NOMO-1 treated with dmso at 0.1 percent for 144 hours (cell line): ENCODE data around the gene ADGRL3.

Experiments used
- DNase-seq: peaks from one replicate; lab custom pipeline; 2025; ENCODE audit not compliant: unreplicated experiment; lab: John Stamatoyannopoulos, UW

ADGRL3 gene

DNA sequence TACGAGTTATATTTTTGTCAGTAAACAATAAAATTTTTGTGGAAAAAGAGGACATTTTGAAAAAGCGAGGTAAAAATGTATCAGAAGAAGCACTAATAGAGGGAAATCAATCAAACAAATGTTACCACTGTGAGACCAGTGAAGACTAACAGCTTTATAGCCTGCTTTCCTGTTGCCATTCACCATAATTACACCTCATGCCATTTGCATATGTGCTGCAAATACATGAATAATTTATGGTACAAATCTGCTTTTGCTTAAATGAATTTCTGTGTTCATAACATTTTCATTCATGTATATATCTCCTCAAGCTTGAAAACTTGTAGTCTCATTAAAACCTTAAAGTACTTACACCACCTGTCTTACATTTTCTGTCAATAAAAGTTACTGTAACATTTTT is 830.8 kb downstream of the ADGRL3 start:
- DNase-seq: no peak

DNA sequence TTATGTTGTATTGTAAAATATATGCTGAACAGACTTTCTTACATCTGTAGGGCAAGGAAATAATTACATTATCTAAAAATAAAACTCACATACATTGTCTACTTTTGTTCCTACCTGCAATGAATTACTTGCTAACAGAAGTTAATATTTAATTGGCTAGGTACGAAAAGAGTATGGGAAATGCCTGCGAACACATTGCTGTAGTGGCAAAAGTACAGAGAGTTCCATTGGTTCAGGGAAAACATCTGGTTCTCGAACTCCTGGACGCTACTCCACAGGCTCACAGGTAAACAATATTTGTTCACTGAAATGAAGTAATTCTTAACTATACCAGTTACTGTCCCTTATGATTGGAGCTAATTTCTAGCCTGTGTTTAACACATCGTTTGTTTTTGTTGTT is 837.4 kb downstream of the ADGRL3 start:
- no peak for DNase-seq

DNA sequence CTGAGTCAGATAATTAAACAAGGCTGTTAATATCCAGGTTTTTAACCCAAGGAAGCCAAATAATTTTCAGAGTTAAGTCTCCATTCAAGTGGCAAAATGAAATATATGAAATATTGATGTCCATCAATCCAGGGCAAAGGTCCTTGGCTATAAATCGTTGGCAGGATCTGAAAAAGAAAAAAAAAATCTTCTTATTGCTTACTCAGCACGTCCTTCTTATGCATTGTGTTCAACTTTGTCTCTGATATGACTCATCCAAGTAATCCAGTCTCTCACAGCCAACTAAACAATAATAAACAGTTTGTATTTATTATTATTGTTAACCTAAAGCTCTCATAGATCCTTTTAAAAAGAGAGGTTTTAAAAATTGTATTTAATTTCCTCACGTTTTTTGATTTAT is 851.2 kb downstream of the ADGRL3 start:
- no peak for DNase-seq

DNA sequence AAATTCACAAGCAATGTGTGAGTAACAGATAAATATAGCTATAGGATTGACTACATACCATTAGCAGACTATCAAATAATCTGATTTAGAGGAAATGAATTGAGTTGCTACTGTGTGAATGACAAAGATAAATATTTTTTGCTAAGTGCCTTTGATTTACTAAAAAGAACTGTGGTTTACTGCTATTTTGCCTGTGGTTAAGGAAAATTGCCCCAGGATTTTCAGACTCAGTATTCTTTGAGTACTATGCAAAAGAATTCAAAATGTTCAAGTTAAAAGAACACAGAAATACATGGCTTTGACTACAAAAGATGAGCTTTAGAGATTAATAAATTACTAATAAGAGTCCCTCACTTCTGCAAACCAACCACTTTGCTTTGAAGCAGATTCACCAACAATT is 853.8 kb downstream of the ADGRL3 start:
- no peak for DNase-seq

DNA sequence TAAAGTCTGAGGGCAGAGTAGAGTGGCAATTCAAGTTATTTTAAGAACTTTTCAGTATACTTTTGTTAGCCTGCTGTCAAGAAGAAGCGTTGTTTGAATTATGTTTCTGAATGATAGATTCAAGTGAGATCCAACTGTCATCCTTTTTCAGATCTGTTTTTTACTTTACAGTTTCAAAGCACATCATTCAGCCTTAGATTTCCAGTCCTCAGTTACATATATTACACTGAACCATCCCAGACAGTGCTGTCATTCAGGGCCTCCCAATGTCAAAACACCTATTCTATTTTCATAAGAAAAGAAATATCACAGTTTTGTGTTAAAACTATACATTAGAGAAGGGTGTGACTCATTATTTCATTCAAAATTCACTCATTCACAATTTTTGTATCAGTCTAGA is 856.9 kb downstream of the ADGRL3 start:
- DNase-seq: no peak

DNA sequence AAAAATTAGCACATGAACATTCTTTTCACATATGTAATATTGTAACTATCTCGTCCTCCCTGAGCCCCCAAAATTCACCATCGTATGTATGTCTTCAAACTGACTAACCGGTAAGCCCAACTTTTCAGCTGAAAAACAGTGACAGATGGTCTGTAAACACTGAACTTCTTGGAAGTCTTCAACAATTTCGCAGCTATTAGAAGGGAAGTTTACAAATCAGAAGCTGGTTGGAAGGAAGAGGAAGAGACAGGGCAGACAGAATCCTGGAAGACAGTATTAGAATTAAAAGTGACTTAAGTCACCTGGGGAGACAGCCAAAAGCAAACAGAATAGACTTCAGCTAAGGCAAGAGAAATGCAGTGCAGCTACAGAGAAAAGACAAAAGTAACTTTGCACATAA is 858.4 kb downstream of the ADGRL3 start:
- DNase-seq: no peak

DNA sequence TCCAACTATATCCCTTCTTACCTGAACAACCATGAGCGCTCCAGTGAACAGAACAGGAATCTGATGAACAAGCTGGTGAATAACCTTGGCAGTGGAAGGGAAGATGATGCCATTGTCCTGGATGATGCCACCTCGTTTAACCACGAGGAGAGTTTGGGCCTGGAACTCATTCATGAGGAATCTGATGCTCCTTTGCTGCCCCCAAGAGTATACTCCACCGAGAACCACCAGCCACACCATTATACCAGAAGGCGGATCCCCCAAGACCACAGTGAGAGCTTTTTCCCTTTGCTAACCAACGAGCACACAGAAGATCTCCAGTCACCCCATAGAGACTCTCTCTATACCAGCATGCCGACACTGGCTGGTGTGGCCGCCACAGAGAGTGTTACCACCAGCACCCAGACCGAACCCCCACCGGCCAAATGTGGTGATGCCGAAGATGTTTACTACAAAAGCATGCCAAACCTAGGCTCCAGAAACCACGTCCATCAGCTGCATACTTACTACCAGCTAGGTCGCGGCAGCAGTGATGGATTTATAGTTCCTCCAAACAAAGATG is 870.2 kb downstream of the ADGRL3 start:
- no peak for DNase-seq

DNA sequence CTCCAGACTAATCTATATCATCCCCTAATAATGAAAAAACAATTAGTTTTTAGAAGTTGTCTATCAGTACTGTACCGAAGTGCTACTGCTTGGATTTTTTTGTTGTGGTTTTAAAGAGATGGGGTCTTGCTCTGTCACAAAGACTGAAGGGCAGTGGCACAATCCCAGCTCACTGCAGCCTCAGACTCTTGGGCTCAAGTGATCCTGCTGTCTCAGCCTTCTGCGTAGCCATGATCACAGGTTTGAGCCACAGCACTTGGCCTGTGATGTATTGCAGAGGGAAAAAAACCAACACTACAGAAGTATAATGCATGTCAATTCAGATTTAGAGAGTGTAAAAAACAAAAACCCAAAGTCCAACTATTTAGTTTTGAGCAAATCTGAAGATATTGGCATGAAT is 875.0 kb downstream of the ADGRL3 start:
- no peak for DNase-seq

DNA sequence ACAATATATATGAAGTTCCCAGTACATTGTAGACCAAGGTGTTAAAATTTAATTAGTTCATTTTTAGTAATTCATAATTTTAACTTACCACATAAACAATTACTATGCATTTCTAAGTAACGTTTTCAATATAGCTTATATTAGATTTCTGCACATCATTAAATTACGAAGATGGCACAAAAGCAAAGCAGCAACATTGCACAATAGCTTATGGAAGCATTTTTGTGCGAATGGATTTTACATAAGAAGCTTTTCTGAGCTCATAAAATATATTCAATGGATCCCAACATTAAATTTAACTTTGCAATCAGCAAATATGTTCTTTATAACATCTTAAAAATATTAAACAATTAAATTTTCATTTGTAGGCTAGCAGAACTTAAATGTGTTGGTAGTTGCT is 875.4 kb downstream of the ADGRL3 start:
- no peak for DNase-seq

DNA sequence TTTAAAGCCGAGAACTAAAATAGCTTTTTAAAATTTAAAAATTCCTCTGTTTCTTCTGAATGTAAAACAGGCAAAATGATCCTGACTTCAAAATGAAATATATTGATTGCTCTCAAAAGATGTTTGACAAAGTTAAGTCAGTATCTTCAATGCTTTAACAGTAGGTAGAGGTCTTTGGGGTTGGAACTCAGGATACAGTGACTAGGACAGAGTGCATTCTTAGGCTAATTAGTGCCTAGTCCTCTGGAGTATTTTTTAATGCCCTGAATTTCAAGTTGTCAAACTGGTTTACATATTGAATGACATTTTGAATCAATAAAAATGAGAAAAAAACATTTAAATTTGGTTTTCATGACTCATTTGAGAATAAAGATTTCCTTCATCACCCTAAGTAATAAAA is 877.3 kb downstream of the ADGRL3 start:
- DNase-seq: no peak

DNA sequence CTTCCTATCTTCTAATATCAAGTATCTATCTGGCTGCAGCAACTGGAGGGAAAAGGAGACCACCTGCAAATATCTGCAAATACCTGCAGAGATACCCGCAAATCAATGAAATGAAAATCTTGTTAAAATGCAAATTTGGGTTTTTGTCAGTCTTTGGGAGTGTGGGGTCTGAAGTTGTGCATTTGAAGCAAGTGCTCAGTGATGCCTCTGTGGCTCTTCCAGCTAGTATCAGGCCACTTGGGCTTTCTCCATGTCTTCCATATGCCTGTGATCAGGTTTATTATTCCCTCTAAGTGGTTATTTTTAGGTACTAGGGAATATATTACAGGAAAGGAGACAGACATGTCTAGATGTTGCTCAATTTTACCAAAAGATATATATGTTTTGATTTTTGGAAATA is 880.3 kb downstream of the ADGRL3 start:
- DNase-seq: no peak

DNA sequence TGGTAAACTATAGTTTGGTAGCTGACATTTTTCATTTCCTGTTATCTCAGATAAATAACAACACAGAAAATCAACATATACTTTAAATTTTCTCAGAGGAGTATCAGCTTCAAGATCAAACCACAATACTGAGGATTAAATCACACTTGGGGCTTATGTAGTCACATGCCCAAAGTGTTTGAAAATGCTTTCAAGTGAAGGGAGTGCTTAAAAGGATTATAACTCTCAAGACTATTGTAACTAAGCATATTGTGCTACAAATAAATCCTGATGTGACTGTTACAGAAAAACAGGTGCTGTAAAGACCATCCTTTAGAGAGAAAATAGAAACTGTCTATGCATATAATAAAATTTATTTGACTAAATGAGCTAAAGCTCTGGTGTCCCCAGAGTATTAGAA is 887.6 kb downstream of the ADGRL3 start:
- no peak for DNase-seq

DNA sequence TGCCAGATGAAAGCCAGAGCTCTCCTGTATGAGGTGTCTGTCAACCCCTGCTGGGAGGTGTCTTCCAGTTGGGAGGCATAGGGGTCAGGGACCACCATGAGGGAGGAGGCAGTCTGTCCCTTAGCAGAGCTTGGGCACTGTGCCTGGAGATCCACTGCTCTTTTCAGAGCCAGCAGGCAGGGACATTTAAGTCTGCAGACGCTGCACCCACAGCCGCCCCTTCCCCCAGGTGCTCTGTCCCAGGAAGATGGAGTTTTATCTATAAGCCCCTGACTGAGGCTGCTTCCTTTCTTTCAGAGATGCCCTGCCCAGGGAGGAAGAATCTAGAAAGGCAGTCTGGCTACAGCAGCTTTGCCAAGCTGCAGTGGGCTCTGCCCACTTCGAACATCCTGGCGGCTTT is 893.6 kb downstream of the ADGRL3 start:
- no peak for DNase-seq

DNA sequence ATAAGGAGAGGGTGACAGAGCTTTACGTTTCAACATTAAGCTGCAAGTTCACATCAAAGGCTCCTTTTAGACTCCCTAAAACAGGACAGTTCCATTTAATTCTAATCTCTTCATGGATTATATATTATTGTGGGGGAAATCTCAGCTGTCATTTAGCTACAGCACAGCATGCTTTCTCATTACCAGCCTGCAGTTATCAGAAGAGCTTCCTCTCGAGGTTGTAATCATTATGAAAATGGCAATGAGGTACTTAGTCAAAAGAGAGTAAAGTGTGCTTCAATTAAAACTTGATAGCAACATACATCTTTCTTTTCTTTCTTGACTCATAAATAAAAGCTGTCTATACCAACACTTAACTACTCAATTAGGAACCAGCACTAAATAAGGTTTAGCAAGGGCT is 896.8 kb downstream of the ADGRL3 start:
- DNase-seq: no peak

DNA sequence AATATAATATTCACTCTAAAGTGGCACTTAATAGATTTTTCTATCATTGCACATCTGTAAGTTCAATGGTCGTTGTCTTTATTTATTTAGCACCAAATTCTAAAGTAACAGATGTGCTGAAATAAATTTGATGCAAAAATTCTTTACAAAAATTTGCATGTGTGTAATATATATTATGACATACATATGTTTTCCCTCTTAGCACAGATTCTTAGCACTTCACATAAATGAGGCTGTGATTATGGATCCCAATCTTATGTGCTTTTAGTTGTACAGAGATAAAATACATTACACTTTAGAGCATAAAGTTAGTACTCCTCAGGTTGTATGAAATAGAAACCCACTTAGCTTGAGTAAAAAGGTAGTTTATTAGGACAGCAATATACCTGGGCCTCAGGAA is 915.1 kb downstream of the ADGRL3 start:
- DNase-seq: no peak

DNA sequence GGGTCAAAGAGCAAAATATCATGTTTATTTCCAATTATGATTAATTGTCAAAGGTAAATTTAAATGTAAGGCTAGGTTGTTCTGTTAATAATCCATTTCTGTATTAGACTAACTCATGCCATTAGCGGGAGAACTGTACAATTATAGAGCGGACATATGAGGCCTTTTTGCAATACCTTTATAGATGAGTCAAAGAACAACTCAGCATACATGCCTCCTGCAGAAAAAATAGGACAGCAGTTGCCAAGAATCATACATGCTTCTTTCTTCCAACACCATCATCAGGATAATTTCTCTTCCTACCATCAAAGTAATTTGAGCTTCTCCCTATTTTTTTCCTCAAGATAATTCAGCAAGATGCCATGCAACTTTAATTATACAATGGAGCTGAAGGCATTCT is 917.8 kb downstream of the ADGRL3 start:
- no peak for DNase-seq

DNA sequence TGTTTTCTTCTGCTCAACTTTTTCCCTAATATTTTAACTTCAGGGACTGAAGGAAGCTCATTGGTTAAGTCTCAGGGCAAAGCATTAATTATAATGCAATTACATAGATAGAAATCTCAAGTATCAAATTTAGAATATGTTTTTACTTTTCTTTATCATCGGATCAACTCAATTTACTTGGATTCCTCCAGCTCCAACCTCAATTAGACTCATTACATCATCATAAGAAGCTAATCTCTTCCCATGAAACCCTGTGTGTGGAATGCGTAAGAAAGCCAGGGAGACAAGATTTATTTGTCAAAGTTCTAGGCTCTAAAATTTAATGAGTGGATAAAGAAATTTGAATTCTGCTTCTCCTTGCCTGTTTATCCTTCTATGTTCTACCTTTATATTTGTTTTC is 918.4 kb downstream of the ADGRL3 start:
- DNase-seq: no peak

DNA sequence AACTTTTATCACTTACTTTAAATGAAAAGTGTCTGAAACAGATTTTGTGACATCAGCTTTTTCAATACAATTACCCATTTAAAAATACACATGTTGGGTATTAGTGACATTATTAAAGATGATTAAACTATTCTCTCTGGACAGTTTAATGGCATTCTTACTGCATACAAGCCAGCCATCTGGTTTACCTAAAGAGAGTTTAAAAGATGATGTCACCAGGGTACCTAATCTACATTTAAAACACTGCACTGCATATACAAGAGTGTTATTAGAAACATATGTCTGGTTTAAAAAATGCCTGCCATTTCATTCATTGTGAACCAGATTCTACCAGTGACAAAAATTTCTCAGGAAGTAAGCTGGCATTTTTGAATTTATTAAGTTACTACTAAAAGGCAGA is 919.1 kb downstream of the ADGRL3 start:
- no peak for DNase-seq

DNA sequence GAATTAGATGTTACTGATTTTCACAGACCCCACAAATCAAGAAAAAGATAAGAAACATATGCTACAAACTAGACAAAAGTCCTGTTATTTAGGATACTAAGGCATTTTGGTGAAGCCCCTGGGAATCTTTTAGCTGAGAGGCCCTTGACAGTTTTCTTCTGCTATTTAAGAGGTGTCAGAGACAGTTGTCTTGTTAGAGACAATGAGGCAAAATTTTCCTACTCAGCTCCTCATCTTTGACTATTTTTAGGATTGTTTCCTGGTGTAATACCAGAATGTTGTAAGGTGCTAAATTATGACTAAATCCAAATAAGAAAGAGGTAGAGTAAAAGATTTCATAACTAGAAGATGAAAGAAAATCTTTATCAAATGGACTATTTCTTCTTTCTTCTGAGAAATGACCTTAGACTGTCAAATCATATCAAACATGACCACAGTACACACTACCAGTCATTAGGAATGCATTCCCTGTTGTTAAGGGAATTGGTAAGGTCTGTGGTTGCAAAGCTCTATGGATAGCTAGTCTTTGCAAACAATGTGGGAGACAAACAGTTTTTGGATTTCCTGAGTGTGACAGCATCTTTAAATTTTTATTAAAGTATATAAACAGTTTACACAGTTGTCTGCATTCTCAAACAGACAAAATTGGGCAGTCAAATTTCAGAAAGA is 926.1 kb downstream of the ADGRL3 start:
- no peak for DNase-seq
